ENCODE data around the gene RRBP1.
A peak's percentile ranks its signal among the peaks of the same experiment; 100 is the strongest.

The RRBP1 gene

DNA sequence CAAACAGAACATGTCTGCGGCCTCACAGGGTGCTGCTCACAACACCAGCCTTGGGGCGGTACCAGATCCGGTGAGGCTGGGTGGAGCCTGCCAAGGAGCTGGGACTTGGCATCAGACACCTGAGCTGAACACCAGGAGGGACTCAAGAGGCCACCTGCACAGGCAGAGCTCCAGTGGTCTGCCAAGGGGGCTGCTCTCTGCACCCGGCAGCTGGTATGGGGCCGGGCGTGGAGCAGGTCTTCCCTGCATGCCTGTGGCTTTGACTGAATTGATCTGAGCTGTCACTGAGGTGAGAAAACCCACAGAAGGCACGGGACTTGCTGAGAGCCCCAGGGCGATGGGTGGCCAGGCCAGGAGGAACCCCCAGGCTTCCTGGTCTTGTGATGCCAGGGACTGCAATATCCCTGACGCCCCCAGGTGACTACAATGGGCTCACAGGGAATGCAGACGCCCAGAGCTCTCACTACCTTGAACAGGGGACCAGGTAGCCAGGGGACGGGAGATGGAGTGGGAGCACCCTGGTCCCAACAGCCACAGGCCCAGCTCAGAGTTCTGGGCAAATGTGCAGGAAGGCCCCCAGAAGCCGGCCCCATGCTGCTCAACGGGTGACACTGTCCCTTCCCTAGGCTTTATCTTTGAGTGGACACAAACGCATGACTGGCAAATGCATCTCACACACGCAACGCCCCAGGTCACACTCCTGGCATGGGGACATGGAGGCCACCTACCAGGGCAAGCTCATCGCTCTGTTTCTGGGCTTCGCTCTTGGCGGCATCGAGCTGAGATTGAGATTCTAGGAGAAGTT is 64.0 kb downstream of the RRBP1 start:
- DNase-seq: no peak

- peak; percentile 83 to 90 for DNase-seq
These were observed 64.7 kb downstream of the RRBP1 start for GRCh38 chr20:17617212-17617867.

DNA sequence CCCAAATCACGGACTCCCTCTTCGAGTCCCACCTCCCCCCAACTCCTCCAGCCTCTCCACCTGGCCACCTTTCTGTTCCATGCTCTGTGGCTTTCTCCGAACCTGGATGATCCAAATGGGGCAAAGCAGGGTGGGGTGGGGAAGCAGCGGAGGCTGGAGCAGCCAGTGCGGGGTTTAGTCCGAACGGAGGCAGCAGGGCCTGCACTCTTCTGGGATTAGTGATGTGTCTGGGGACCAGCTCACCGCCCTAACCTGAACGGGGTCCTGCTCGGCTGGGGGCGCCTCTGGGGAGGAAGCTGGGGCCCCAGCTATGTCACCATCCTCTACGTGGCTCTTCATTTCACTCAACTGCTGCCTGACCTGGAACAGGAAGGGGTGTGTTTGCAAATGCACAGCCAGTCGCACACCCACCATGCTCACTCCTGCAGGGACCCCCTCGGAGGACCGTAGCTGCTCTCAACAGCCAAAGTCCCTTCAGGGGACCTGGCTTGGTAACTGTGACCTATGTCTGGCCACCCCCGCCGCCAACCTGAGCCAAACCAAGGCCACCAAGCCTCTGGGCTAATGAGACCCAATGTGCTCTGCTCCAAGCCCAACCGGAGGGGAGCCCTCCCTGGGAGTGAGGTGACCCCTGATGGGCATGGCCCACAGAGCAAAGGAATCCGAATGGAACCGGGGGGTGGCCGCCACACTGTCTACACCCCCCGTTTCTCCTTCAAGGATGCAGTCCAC is 65.4 kb downstream of the RRBP1 start:
- DNase-seq: no peak

DNA sequence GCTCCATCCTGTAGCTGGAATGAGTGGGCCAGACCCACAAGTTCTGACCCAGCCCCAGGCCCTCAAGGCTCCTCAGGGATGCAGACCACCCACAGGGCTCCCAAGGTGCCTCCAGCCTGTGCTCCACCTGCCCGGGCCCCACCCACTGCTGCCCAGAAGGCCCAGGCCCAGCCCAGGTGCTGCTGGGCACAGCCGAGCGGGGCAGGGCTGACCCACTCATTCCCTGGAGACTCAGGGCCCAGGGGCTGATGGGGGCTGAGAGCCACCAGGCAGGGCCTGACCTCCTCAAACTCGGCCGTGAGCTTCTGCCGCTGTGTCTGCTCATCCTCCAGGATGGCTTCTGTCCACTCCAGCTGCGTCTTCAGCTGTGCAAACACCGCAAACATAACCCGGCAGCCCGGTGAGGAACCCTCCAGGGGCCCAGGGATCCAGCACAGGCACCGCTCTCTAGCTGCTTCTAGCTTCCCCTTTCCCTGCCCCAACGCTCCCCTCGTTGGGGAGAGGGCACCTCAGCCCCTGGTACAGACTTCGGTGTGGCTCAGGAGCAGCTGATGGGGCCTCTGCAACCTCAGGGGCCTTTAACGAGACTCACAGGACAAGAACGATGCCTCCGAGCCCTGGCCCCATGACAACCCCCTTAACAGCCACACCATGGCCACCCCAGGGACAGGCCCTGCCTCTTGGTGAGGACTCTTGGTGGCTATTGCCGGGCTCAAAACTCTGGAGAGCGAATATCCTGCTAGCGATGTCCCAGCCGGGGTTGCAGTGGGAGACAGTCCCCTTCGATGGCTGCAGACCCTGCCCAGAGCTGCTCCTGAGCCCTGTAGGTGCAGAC is 66.2 kb downstream of the RRBP1 start:
- peak; percentile 90 to 92 for DNase-seq

DNA sequence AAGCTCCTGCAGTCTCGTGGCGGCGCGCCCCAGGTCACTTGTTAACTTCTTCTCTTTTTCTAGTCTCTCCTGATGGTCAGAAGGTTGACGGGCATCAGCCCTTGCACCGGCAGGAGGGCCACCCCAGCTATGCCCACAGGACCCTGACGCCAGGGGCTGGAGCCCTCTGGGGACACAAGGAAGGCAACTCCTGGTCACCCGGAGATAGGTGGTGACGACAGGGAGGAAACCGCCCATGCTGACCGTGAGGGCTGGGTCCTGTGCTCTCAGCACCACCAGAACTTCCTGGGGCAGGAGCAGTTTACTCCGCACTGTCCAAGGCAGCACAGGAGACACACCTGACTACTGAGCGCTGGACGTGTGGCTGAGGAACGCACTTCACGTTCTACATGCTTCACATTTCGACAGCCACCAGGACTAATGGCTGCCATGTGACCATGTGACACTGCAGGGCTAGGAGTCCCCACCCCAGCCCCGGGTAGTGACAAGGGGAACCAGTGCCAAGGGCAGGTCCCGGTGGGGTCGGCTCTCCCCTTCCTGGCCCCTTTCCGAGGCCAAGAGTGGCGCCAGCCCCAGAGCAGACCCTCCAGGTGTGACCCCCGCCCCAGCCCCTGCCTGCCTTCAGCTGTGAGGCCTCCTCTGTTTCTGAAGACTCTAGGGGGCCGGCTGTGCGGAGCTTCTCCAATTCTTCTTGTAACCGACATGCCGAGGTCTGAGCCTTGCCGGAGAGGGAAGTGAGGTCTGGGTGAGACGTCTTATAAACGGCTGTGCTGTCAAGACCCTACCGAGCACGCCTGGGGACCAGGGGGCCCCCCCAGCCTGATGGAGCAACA is 67.0 kb downstream of the RRBP1 start:
- no peak for DNase-seq

DNA sequence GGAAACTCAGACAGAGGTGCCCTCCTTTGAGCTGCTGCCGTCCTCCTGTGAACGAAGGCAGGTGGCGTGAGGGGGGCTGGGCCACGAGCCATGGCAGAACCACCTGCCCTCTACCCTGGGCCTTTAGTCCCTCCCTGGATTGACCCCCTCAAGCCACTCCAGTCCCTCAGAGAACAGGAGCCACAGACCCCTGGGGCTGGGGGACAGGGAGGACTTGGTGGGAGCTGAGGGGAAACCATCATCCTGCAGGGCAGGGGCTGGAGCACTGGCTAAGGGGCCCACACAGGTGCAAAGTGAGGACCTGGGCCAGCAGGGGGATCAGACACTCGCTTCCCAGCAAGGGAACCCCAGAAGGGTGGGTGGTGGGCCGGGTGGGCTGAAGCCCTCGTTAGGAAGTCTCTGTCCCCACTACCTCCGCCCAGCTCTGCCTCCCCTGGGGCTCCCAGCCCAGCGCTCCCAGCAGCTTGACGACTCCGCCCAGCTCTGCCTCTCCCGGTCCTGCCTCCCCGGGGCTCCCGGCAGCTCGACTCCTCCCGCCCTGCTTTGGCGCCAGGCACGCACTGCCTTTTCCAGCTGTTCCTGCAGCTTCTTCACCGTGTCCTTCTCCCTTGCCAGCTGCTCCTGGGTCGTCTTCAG is 67.7 kb downstream of the RRBP1 start:
- DNase-seq: peak; percentile 21 to 62

DNA sequence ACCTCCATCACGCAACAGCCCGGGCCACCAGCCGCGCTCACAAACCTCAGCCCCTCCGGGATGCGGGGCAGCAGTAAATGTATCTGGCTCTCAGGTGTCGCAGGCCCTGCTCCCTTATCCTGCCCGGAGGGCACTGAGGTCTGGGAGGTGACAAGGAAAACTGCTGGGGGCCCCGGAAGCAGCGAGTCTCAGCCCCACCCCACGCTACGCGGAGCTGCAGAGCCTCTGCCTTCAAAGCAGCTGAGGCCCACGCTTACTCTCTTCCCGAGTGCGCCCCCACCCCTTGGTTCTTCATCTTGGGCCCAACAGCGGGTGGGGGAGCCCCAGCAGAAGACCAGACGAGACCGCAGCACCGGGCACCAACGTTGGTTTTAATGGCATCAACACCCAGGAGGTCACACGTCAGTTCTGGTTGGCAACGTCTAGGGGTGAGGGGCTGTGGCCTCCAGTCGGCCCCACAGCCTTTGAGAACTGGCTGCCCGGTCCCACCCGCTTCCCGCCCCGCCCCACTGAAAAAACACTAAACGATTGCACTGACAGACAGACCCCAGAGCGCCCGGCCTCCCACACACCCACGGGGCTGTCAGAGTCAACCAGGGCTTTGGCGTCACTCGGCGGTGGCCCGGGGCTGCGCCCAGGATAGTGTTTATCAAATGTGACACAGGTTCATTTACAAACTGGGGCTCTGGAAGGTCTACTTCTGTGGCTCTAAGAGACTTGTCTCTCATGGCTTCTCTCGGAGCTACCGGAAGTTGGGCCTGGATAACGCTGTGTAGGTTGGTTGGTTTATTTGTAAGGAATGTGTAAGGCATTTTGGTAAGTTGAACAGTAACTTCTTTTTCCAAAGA is 68.5 kb downstream of the RRBP1 start:
- DNase-seq: no peak

- no peak for DNase-seq
These were observed 69.1 kb downstream of the RRBP1 start for GRCh38 chr20:17612992-17613327.

- DNase-seq: no peak
These were observed 69.6 kb downstream of the RRBP1 start for GRCh38 chr20:17612287-17612991.

- peak; percentile 37 to 40 for DNase-seq
These were observed 70.3 kb downstream of the RRBP1 start for GRCh38 chr20:17611540-17612286.

DNA sequence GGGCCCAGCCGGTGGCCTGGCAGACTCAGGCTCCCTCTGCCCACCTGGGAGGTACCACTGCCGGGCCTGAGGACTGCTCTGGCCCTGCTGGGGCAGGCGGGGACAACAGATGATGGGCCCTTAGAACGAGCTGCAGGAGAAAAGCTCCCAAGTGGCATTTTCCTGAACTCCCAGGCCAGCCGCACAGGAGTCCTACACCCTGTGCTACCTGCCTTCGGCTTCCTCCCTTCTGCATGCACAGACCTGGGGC is 70.8 kb downstream of the RRBP1 start:
- no peak for DNase-seq

- DNase-seq: peak in 1 of 2 experiments; percentile 20
These were observed 71.3 kb downstream of the RRBP1 start for GRCh38 chr20:17610566-17611289.

- no peak for DNase-seq
These were observed 72.1 kb downstream of the RRBP1 start for GRCh38 chr20:17609811-17610377.

DNA sequence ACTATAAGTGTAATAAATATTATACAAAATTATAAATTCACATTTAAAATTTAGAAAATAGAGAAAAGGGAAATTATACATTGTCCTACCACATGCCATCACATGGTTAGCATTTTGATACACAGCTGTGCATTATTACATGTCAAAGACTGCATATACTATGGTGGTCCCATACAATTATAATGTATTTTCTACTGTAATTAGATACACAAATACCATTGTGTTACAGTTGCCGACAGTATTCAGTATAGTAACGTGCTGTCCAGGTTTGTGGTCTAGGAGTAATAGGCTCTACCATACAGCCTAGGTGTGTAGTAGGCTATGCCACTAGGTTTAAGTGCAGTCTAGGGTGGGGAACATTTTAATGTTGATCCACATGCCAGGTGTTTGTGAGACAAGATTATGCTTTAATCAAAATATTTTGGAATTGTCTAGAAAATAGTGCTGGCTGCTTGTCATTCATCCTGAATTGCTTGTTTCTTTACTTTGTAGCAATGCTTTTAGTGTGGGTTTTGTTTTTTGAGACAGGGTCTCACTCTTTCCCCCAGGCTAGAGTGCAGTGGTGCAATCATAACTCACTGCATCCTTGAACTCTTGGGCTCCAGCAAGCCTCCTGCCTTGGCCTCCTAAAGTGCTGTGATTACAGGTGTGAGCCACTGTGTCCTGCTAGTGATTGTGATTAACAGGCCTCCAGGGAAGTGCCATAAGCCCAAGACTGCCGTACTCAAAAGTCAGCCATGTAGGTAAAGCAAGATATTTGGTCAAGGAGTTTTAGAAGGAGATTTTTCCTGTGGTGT is 73.1 kb downstream of the RRBP1 start:
- DNase-seq: no peak

DNA sequence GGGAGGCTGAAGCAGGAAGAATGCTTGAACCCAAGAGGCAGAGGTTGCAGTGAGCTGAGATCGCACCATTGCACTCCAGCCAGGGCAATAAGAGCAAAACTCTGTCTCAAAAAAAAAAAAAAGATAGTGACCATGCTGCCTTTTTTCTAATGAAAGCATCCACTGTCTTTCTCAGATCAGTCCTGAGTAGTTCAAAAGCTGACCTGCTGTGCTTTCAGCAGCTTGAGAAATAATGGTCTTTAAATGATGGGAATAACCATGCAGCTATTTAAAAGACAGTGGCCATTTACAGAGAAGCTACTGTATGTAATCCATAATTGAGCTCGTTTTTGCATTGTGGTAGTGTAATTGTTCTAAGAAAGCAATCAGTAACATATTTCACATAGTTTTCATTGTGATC is 76.0 kb downstream of the RRBP1 start:
- no peak for DNase-seq

DNA sequence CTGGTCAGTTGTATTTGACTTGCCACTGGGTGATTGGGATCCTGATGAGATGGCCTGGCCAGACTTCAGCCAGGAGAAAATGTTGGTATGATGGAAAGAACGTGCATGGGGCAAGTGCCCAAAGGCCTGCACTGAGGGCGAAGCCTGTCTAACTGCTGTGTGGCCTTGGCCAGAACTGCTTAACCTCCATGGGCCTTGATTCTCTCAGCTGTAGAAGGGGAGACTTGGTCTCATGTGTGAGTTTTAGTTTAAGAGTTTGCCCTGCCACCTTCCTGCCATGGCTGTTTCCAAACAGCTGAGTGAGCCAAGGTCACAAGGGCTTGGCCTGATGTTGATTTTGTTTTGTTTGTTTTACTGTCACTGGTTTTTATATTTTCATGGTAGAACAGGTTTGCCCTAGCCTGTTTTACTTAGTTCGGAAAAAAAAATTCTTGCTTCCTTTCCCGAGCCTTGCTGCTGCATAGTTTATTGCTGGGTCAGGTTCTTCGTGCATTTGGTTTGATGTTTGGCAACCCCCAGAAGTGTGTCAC is 76.8 kb downstream of the RRBP1 start:
- no peak for DNase-seq

- no peak for DNase-seq
These were observed 79.5 kb downstream of the RRBP1 start for GRCh38 chr20:17602493-17602892.
